Measurements from ENCODE around the gene HOXA3.

DNA sequence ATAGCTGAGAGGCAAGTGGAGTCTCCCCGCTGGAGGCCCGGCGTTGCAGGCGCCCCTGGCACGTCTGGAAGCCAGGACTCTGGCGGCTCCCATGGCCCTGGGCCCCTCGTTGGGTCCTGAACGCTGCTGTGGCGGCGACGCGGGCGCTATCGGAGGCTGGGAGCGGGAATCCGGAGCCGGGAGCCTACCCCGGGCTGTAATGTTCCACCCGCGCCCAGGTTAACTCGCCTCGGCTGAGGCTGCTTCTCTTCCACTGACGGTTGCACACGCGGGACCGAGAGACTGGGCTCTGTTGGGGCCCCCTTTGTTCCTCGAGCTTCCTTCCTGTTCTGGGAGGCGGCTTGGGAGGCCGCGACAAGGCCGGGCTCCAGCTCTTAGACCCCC is 7.6 kb downstream of the HOXA3 start:
- TF ChIP-seq, protein P1, sequence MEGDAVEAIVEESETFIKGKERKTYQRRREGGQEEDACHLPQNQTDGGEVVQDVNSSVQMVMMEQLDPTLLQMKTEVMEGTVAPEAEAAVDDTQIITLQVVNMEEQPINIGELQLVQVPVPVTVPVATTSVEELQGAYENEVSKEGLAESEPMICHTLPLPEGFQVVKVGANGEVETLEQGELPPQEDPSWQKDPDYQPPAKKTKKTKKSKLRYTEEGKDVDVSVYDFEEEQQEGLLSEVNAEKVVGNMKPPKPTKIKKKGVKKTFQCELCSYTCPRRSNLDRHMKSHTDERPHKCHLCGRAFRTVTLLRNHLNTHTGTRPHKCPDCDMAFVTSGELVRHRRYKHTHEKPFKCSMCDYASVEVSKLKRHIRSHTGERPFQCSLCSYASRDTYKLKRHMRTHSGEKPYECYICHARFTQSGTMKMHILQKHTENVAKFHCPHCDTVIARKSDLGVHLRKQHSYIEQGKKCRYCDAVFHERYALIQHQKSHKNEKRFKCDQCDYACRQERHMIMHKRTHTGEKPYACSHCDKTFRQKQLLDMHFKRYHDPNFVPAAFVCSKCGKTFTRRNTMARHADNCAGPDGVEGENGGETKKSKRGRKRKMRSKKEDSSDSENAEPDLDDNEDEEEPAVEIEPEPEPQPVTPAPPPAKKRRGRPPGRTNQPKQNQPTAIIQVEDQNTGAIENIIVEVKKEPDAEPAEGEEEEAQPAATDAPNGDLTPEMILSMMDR (IDR thresholded peaks at IDR 0.05), result no peak
- TF ChIP-seq POLR2AphosphoS5 (IDR thresholded peaks at IDR 0.05; ENCODE audit: low read depth, low read length), result no peak
